RWPE1 (cell line): Measurements from ENCODE around the gene KLK4.

Experiments
- CTCF ChIA-PET: fragments of 350-600 bp; sonication (Branson Sonifier 250); formaldehyde crosslinking; extraction: SDS; loops from one replicate; lab custom pipeline; 2021; lab: Yijun Ruan, JAX
- POLR2A ChIA-PET: fragments of 400-600 bp; formaldehyde crosslinking; extraction: SDS; loops from one replicate; lab custom pipeline; 2020; ENCODE audit warnings: antibody characterized with exemption; ENCODE audit not compliant: low non-redundant PET; lab: Yijun Ruan, JAX
- DNase-seq: peaks from one replicate; pipeline ENCODE4 v3.0.0; 2012; ENCODE audit warnings: low spot score
- H3K27ac ChIP-seq: fragments of 450-650 bp; 2 replicates; pipeline ENCODE4 v1.5.1; 2017
- CTCF ChIP-seq: fragments of 450-650 bp; conservative IDR thresholded peaks from 2 replicates; pipeline ENCODE4 v1.5.1; 2017; ENCODE audit warnings: low read depth, mild to moderate bottlenecking

Gene KLK4

GRCh38 chr19:50944795-50945194, 33.6 kb upstream of the KLK4 start:
- no peak overlapping the region for H3K27ac ChIP-seq
- no peak for DNase-seq
- ChIA-PET CTCF (interaction anchor here (3.3 kb wide), 1 partner anchor 72 kb away, joined by 15 read pairs; no protein-coding TSS in a partner anchor), POLR2A (no interaction called here)
- no peak for TF ChIP-seq CTCF

- CTCF ChIA-PET, result no interaction called here
- POLR2A ChIA-PET, result interaction anchor here (0.6 kb wide), 1 partner anchor 517 kb away, joined by 3 read pairs; no protein-coding TSS in a partner anchor
These were observed 32.1 kb upstream of the KLK4 start for GRCh38 chr19:50943074-50943828.

GRCh38 chr19:50939596-50939995, 28.4 kb upstream of the KLK4 start:
- ChIA-PET CTCF (no interaction called here), POLR2A (no interaction called here)
- no peak for TF ChIP-seq CTCF
- H3K27ac ChIP-seq, result no peak overlapping the region
- DNase-seq, result no peak

More at GRCh38 chr19:50943074-50943828, 32.1 kb upstream of the KLK4 start:
- no peak overlapping the region for H3K27ac ChIP-seq
- no peak for TF ChIP-seq CTCF
- DNase-seq, result peak; percentile 59

GRCh38 chr19:50933640-50934039, 22.4 kb upstream of the KLK4 start:
- peak; percentile 53 for DNase-seq
- CTCF ChIA-PET, result interaction anchor here (1.3 kb wide), 1 partner anchor 12 kb away, joined by 6 read pairs; no protein-coding TSS in a partner anchor
- no peak for TF ChIP-seq CTCF
- POLR2A ChIA-PET, result interaction anchor here (1.3 kb wide), 1 partner anchor 83 kb away, joined by 3 read pairs; no protein-coding TSS in a partner anchor
- peak overlapping the region; percentile 70 for H3K27ac ChIP-seq

GRCh38 chr19:50932690-50933083, 21.5 kb upstream of the KLK4 start:
- TF ChIP-seq CTCF, result no peak
- CTCF ChIA-PET, result interaction anchor here (0.7 to 2.3 kb wide), 3 partner anchors 11 to 110 kb away, joined by 5 to 7 read pairs (median 6); no protein-coding TSS in a partner anchor
- H3K27ac ChIP-seq, result peak overlapping the region; percentile 70
- DNase-seq, result no peak
- POLR2A ChIA-PET, result interaction anchor here (0.6 to 1.3 kb wide), 2 partner anchors 70 to 84 kb away, joined by 3 read pairs; no protein-coding TSS in a partner anchor

GRCh38 chr19:50932018-50932689, 21.0 kb upstream of the KLK4 start:
- CTCF ChIA-PET, result interaction anchor here (0.7 to 2.3 kb wide), 3 partner anchors 10 to 111 kb away, joined by 5 to 7 read pairs (median 6); no protein-coding TSS in a partner anchor
- POLR2A ChIA-PET, result no interaction called here
- no peak for TF ChIP-seq CTCF
- peak overlapping the region; percentile 70 for H3K27ac ChIP-seq
- DNase-seq, result peak; percentile 89
